HFF-Myc (cell line): ENCODE data around the gene RHOH.

Experiments
- DNase-seq: peaks from one replicate; pipeline ENCODE4 v3.0.0-alpha.2; 2011; ENCODE audit warnings: low read depth; ENCODE audit errors: extremely low read depth
- H3K4me3 ChIP-seq: replicated peaks from 2 replicates; pipeline ENCODE4 v1.5.1; 2011; ENCODE audit warnings: low read depth, mild to moderate bottlenecking, control low read depth, low read length
- CTCF ChIP-seq: IDR thresholded peaks from 2 replicates; pipeline ENCODE4 v1.5.1; 2012; ENCODE audit warnings: mild to moderate bottlenecking, low read depth, low read length, control low read depth; ENCODE audit errors: missing control alignments

The RHOH gene

DNA sequence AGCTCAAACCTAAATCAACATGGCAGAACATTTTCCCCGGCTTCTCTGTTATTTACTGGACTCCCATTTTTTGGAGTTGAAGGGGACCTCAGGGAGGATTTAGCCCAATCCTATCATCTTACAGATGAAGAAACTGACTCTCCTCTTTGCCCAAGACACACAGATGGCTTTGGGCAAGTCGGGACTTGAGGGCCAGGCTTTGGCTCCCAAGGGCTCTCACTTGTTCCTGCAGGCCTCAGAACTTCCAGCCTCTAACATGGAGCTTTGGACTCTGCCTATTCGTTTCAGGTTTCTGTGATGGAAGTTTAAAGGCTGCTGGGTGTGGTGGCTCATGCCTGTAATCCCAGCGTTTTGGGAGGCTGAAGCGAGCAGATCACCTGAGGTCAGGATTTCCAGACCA lies 59.5 kb downstream of the RHOH start:
- no peak for DNase-seq
- TF ChIP-seq CTCF = no peak
- H3K4me3 ChIP-seq = no peak overlapping the region

DNA sequence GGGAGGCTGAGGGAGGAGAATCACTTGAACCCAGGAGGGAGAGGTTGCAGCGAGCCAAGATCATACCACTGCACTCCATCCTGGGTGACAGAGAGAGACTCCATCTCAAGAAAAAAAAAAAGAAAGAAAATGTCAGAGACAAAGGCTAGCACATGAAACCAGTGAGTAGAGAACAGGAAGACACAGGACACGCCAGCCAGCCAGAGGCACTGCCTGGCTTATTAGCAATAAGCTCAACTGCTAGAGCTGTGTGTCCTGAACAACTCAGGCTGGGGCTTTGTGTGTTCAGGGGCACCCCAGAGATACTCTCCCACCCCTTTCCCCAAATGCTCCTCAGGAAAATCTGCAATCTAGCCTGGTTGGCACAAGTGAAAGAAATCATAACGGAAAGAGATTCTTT lies 60.0 kb downstream of the RHOH start:
- no peak for TF ChIP-seq CTCF
- no peak for DNase-seq
- no peak overlapping the region for H3K4me3 ChIP-seq

DNA sequence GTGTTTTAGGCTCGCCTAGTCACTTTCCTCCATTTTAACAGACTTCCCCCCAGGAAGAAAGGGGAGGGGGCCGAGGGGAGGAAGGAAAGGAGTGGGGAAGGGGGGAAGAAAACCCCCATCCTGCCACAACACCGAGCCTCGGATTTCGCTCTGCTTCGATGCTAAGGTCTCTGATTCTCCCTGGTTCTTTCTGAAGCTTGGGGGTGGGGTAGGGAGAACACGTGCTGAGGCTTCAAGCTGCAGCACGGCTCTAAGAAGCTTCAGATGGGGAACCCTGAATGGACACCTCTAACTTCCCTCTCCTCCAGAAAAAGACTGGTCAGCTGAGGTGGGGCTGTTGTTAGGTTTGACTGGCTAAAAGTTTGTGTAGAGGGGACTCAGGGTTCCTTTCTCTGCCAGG lies 61.8 kb downstream of the RHOH start:
- DNase-seq = no peak
- no peak for TF ChIP-seq CTCF
- no peak overlapping the region for H3K4me3 ChIP-seq

GRCh38 chr4:40261231-40262076 lies 64.6 kb downstream of the RHOH start:
- TF ChIP-seq CTCF = no peak

DNA sequence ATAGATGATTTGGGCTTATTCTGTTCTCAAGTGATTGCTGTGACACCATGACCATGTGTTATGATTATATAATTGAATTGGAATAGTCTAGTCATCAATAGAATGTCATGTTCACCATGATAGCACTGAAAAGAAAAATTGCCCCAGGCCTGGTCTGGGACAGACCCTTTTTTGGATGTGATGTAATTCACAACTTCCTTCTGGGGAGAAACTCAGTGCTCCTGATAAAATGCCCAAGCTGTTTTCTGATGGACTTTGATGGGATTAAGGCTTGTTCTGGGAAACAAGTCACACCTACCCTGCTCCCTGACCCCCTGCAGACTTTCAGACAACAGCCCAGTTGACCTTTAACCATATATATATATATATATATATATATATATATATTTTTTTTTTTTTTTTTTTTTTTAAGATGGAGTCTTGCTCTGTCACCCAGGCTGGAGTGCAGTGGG lies 65.3 kb downstream of the RHOH start:
- H3K4me3 ChIP-seq = no peak overlapping the region
- no peak for DNase-seq
- no peak for TF ChIP-seq CTCF

More at GRCh38 chr4:40261231-40262076, 64.6 kb downstream of the RHOH start:
- DNase-seq = no peak
- H3K4me3 ChIP-seq = no peak overlapping the region

DNA sequence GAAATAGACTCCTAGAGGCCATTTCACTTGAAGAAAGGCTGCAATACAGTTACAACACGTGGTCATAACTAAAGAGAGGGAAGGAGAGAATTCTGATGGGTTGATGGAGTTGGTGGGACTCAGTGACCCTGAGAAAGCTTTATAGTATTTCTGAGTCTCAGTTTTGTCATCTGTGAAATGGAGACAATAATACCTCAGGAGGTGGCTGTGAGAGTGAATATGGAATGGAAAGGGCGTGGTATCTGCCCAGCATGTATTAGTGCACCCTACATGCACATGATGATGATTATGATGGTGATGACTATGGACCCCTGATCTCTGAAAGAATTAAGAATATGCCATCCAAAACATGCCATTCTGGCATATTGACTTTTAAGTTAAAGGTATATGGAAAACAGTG lies 66.0 kb downstream of the RHOH start:
- TF ChIP-seq CTCF = no peak
- no peak for DNase-seq
- H3K4me3 ChIP-seq = no peak overlapping the region
